Lung (tissue), 13 donors: Measurements from ENCODE around the gene HAUS6. TPM values are rescaled to one million over a fixed set of nuclear protein-coding genes. Genes with fewer than 3 reads are reported as not detected.

Experiments
- ATAC-seq: fragments of 200-7000 bp; cut with Tn5 transposase; one replicate; pipeline ENCODE4 v1.9.1; 2020; ENCODE audit warnings: moderate number of reproducible peaks; ENCODE audit not compliant: insufficient read depth, low FRiP score
- DNase-seq, 3 donors: peaks; one replicate each; pipeline ENCODE4 v3.0.0-alpha.2; 2013 to 2017
- H3K27ac ChIP-seq, 2 donors: one replicate each; pipeline ENCODE4 v1.5.1; 2013; ENCODE audit warnings: mild to moderate bottlenecking in 2 of 2, moderate library complexity in 2 of 2, control low read depth in 1 of 2, inconsistent platforms in 1 of 2, low read depth in 1 of 2, low read length in 1 of 2
- H3K27me3 ChIP-seq, 3 donors: one replicate each; pipeline ENCODE4 v1.5.1; 2013; ENCODE audit warnings: low read length in 2 of 3; ENCODE audit not compliant: control insufficient read depth in 3 of 3, insufficient read depth in 3 of 3
- H3K36me3 ChIP-seq, 4 donors: one replicate each; pipeline ENCODE4 v1.5.1; 2013; ENCODE audit warnings: low read length in 4 of 4, mild to moderate bottlenecking in 1 of 4, moderate library complexity in 1 of 4; ENCODE audit not compliant: control insufficient read depth in 4 of 4, insufficient read depth in 4 of 4
- H3K4me1 ChIP-seq, 5 donors: one replicate each; pipeline ENCODE4 v1.5.1; 2013; ENCODE audit warnings: low read length in 5 of 5, mild to moderate bottlenecking in 2 of 5, moderate library complexity in 1 of 5; ENCODE audit not compliant: control insufficient read depth in 5 of 5, insufficient read depth in 5 of 5
- H3K4me3 ChIP-seq: one replicate; pipeline ENCODE4 v1.5.1; 2013; ENCODE audit warnings: mild to moderate bottlenecking, control low read depth, moderate library complexity
- H3K9ac ChIP-seq, 2 donors: one replicate each; pipeline ENCODE4 v1.5.1; 2013; ENCODE audit warnings: low read length in 2 of 2, control low read depth in 1 of 2; ENCODE audit not compliant: insufficient read depth in 1 of 2
- H3K9me3 ChIP-seq, 4 donors: one replicate each; pipeline ENCODE4 v1.5.1; 2013; ENCODE audit warnings: low read length in 3 of 4, mild to moderate bottlenecking in 1 of 4, moderate library complexity in 1 of 4; ENCODE audit not compliant: control insufficient read depth in 4 of 4, insufficient read depth in 3 of 4
- WGBS, 2 donors: extraction: QIAGEN DNeasy Blood & Tissue Kit; methylation state at CpG; one replicate each; pipeline ENCODE4 v1.1.7; 2013; 5-methylcytosine and 5-hydroxymethylcytosine counted together
- polyA plus RNA-seq, 2 donors: library from polyadenylated mRNA; stranded (reverse); fragments of 200-250 nt; gene quantifications; one replicate each; pipeline ENCODE4 v1.2.1, GENCODE V29; 2013
- small RNA-seq: library from RNA; depleted of rRNA; stranded (forward); fragments of <200 nt; gene quantifications from one replicate; pipeline ENCODE3, GENCODE V24; 2014; ENCODE audit warnings: low replicate concordance
- total RNA-seq, 2 donors: library from RNA; depleted of rRNA in 1 of 2; stranded (reverse); fragments of >200 nt in 1 of 2; gene quantifications; one replicate each; pipeline ENCODE4 v1.2.1, GENCODE V29; 2014 to 2021
- TF ChIP-seq, protein P1 (sequence below): IDR thresholded peaks from 2 replicates; pipeline ENCODE4 v1.5.1; 2012; ENCODE audit warnings: mild to moderate bottlenecking; ENCODE audit errors: control extremely low read depth, extremely low read depth
- donor health status: control.
- donor health status: control.
- donor health status: Bipolar disorder and iron deficiency.
- donor health status: healthy.
- donor health status: DM: yes; HTN: yes; CAD: no.

Gene HAUS6
- total and polyA plus RNA-seq, 4 donors: 3.6 to 13.1 (median 5.7) TPM

DNA sequence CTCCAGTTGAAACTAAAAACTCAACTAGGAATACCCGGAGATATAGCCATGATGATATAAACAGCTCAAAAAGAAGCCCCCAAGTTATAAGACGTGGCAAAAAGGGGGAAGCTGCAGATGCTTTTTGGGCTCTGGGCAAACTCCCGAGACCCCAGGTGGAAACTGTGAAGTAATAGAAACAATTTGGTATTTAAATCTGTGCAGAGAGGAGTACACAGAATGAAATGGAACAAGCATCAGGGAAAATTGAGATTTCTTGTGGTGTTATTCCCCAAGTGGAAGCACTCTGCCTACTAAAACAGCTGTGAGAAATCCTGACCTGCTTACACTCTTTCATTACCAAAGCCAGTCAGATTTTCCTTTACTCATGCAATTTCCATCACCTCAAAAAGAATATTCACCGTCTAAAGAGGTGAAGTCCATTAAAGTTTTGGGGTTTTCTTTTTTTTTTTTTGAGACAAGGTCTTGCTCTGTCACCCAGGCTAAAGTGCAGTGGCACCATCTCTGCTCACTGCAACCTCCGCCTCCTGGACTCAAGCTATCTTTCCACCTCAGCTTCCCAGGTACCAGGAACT, 93.2 kb downstream of the HAUS6 start:
- Histone ChIP-seq H3K9me3 (no peaks in the 10 kb centered on the region), H3K36me3 (no peaks in the 10 kb centered on the region), H3K9ac (no peak overlapping the region), H3K27ac (no peak overlapping the region), H3K27me3 (no peaks in the 10 kb centered on the region), H3K4me3 (no peak overlapping the region), H3K4me1 (peaks cover 0 to 8% (median 0%) of the 10 kb centered on the region in 5 donors)
- 87 to 88% methylated on average over 5 of the region's 5 CpGs for WGBS, 2 donors
- DNase-seq (no peak), ATAC-seq (no peak)
- TF ChIP-seq, protein P1, sequence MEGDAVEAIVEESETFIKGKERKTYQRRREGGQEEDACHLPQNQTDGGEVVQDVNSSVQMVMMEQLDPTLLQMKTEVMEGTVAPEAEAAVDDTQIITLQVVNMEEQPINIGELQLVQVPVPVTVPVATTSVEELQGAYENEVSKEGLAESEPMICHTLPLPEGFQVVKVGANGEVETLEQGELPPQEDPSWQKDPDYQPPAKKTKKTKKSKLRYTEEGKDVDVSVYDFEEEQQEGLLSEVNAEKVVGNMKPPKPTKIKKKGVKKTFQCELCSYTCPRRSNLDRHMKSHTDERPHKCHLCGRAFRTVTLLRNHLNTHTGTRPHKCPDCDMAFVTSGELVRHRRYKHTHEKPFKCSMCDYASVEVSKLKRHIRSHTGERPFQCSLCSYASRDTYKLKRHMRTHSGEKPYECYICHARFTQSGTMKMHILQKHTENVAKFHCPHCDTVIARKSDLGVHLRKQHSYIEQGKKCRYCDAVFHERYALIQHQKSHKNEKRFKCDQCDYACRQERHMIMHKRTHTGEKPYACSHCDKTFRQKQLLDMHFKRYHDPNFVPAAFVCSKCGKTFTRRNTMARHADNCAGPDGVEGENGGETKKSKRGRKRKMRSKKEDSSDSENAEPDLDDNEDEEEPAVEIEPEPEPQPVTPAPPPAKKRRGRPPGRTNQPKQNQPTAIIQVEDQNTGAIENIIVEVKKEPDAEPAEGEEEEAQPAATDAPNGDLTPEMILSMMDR: no peak

Small RNA genes within 50 kb of the gene (small RNA-seq; reads per million reads assigned to genes)
- gene RF00019 (not detected), gene RNU6-264P (not detected), gene SCARNA8 (10.9 reads per million, percentile 96 among the genes with 10 or more reads in this experiment)

Other genes with a start within 250 kb of the HAUS6 start
- under 1 TPM; 0.40 to 0.54 TPM for gene SAXO1, start 69.7 kb downstream of the HAUS6 start, total RNA-seq
- gene SAXO1, start 69.7 kb downstream of the HAUS6 start, polyA plus RNA-seq: under 1 TPM; 0.02 TPM
- 10 to 100 TPM; 47.8 to 83.9 TPM for gene RRAGA, start 53.5 kb downstream of the HAUS6 start, total RNA-seq
- gene RRAGA, start 53.5 kb downstream of the HAUS6 start, polyA plus RNA-seq: 10 to 100 TPM; 48.3 to 90.7 TPM
- gene PLIN2, start 24.6 kb upstream of the HAUS6 start, total RNA-seq: 100 to 1,000 TPM; 116 to 138 TPM
- 100 to 1,000 TPM in 1 of 2 donors, 10 to 100 TPM in 1; 66.3 to 202 TPM for gene PLIN2, start 24.6 kb upstream of the HAUS6 start, polyA plus RNA-seq
- 100 to 1,000 TPM in 1 of 2 donors, 10 to 100 TPM in 1; 52.8 to 154 TPM for gene DENND4C, start 127.8 kb upstream of the HAUS6 start, total RNA-seq
- gene DENND4C, start 127.8 kb upstream of the HAUS6 start, polyA plus RNA-seq: 10 to 100 TPM in 1 of 2 donors, 1 to 10 TPM in 1; 9.4 to 15.0 TPM